HepG2 (cell line): ENCODE results near the gene SETD1A. TPM values are rescaled to one million over a fixed set of nuclear protein-coding genes. Genes with fewer than 3 reads are reported as not detected.

ENCODE experiments used
- ARNT2 ChIP-seq: sonication (generic); formaldehyde crosslinking; IDR thresholded peaks from 2 replicates; pipeline ENCODE4 v1.8.0; 2022; ENCODE audit warnings: mild to moderate bottlenecking, low read depth, missing genetic modification reagents, moderate library complexity
- CHD4 ChIP-seq: fragments of 200-600 bp; sonication (generic); IDR thresholded peaks from 2 replicates; pipeline ENCODE4 v1.7.0; 2017; ENCODE audit warnings: mild to moderate bottlenecking, low read length, borderline replicate concordance
- DR1 ChIP-seq: sonication (generic); formaldehyde crosslinking; IDR thresholded peaks from 2 replicates; pipeline ENCODE4 v1.8.0; 2021; ENCODE audit warnings: mild to moderate bottlenecking, missing genetic modification reagents, inconsistent platforms
- FOXP4 ChIP-seq: sonication (generic); formaldehyde crosslinking; IDR thresholded peaks from 2 replicates; pipeline ENCODE4 v1.4.0; 2020; ENCODE audit warnings: missing genetic modification reagents
- HOMEZ ChIP-seq: IDR thresholded peaks from 2 replicates; pipeline ENCODE4 v1.6.1; 2016; ENCODE audit warnings: low read depth
- KLF12 ChIP-seq: sonication (generic); formaldehyde crosslinking; IDR thresholded peaks from 2 replicates; pipeline ENCODE4 v1.4.0; 2020; ENCODE audit warnings: missing genetic modification reagents, borderline replicate concordance
- LBX2 ChIP-seq: sonication (generic); formaldehyde crosslinking; IDR thresholded peaks from 2 replicates; pipeline ENCODE4 v1.5.0; 2020; ENCODE audit warnings: missing genetic modification reagents, mild to moderate bottlenecking, borderline replicate concordance
- SAP130 ChIP-seq: IDR thresholded peaks from 2 replicates; pipeline ENCODE4 v1.6.1; 2016; ENCODE audit warnings: low read depth
- SKIL ChIP-seq: sonication (generic); formaldehyde crosslinking; IDR thresholded peaks from 2 replicates; pipeline ENCODE4 v1.8.0; 2022; ENCODE audit warnings: missing genetic modification reagents, mild to moderate bottlenecking, moderate library complexity, borderline replicate concordance
- STAT6 ChIP-seq: sonication (generic); formaldehyde crosslinking; IDR thresholded peaks from 2 replicates; pipeline ENCODE4 v1.4.0; 2020; ENCODE audit warnings: missing genetic modification reagents, mild to moderate bottlenecking, borderline replicate concordance
- ZNF264 ChIP-seq: sonication (generic); formaldehyde crosslinking; IDR thresholded peaks from 2 replicates; pipeline ENCODE4 v1.4.0; 2020; ENCODE audit warnings: missing genetic modification reagents
- ZNF441 ChIP-seq: sonication (generic); formaldehyde crosslinking; IDR thresholded peaks from 2 replicates; pipeline ENCODE4 v1.7.0; 2021; ENCODE audit warnings: missing genetic modification reagents, borderline replicate concordance
- ZNF512 ChIP-seq: sonication (generic); formaldehyde crosslinking; IDR thresholded peaks from 2 replicates; pipeline ENCODE4 v1.4.0; 2020; ENCODE audit warnings: mild to moderate bottlenecking, missing genetic modification reagents
- ZNF768 ChIP-seq: sonication (generic); formaldehyde crosslinking; IDR thresholded peaks from 2 replicates; pipeline ENCODE4 v1.4.0; 2020; ENCODE audit warnings: missing genetic modification reagents
- ZXDC ChIP-seq: sonication (generic); formaldehyde crosslinking; IDR thresholded peaks from 2 replicates; pipeline ENCODE4 v1.5.0; 2020; ENCODE audit warnings: mild to moderate bottlenecking, missing genetic modification reagents
- polyA plus RNA-seq, 8 experiments: library from polyadenylated mRNA; depleted of rRNA in 3 of 8; stranded (reverse) in 7 of 8; unstranded in 1 of 8; fragments of >200 nt; fragmentation: Illumina TruSeq in 4 of 8; extraction: Trizol in 4 of 8; gene quantifications; 2 replicates each; pipeline versions ENCODE4 v1.2.1 to v1.2.3, GENCODE V29; 2011 to 2016; ENCODE audit warnings: low read depth in 4 of 8, missing spikeins in 1 of 8, mixed read lengths in 1 of 8; ENCODE audit not compliant: insufficient read depth in 1 of 8
- total RNA-seq, 5 experiments: library from RNA; depleted of rRNA; stranded (reverse); fragments of >200 nt; fragmentation: Illumina TruSeq; extraction: Trizol; gene quantifications; 2 replicates each; pipeline ENCODE4 v1.2.3, GENCODE V29; 2016; ENCODE audit warnings: low read depth in 1 of 5

SETD1A gene
- total and polyA plus RNA-seq, 2 of the 13 experiments (the other 11 are each of a cell fraction or from before 2014, with no cell fraction given): 3.8 to 5.6 TPM

- no peak for TF ChIP-seq HOMEZ (CRISPR knock-in tag)
- TF ChIP-seq ARNT2 (CRISPR knock-in tag): 0 out of 2 replicates have a peak, but pooled peaks have one; percentile 10
- no peak for TF ChIP-seq ZXDC (CRISPR knock-in tag)
- peak; percentile 74; the same call in 1 of the 2 replicates for TF ChIP-seq ZNF264 (CRISPR knock-in tag)
- no peak; the same call in 1 of the 2 replicates for TF ChIP-seq CHD4
- 0 out of 2 replicates have a peak, but pooled peaks have one; percentile 43 for TF ChIP-seq DR1 (CRISPR knock-in tag)
- peak; percentile 85 for TF ChIP-seq SAP130
- no peak for TF ChIP-seq SKIL (CRISPR knock-in tag)
- TF ChIP-seq LBX2: no peak
- peak; percentile 90; the same call in 1 of the 2 replicates for TF ChIP-seq STAT6
- TF ChIP-seq ZNF768 (CRISPR knock-in tag): no peak
- peak; percentile 91; the same call in 1 of the 2 replicates for TF ChIP-seq KLF12 (CRISPR knock-in tag)
- TF ChIP-seq ZNF441: no peak
- peak; percentile 64; the same call in 1 of the 2 replicates for TF ChIP-seq FOXP4 (CRISPR knock-in tag)
- TF ChIP-seq ZNF512 (CRISPR knock-in tag): no peak
Observed at GRCh38 chr16:30922420-30922959, 35.1 kb upstream of the SETD1A start (continued).
